Aorta (tissue), 5 donors: ENCODE data around the gene AQP9. TPM values are rescaled to one million over a fixed set of nuclear protein-coding genes. Genes with fewer than 3 reads are reported as not detected.

Source experiments
- ATAC-seq: fragments of 200-7000 bp; cut with Tn5 transposase; one replicate; pipeline ENCODE4 v1.9.1; 2022; ENCODE audit warnings: moderate library complexity; ENCODE audit not compliant: low FRiP score
- DNase-seq, 2 donors: peaks; one replicate each; pipeline ENCODE4 v3.0.0-alpha.2; 2020
- H3K27ac ChIP-seq, 2 donors: one replicate each; pipeline ENCODE4 v1.5.1; 2013; ENCODE audit warnings: low read length in 2 of 2, mild to moderate bottlenecking in 2 of 2, moderate library complexity in 2 of 2, control low read depth in 1 of 2, inconsistent platforms in 1 of 2, low read depth in 1 of 2
- H3K27me3 ChIP-seq, 2 donors: one replicate each; pipeline ENCODE4 v1.6.1; 2013; ENCODE audit warnings: control low read depth in 1 of 2, low read length in 1 of 2, mild to moderate bottlenecking in 1 of 2, moderate library complexity in 1 of 2; ENCODE audit not compliant: insufficient read depth in 2 of 2, control insufficient read depth in 1 of 2
- H3K36me3 ChIP-seq, 2 donors: one replicate each; pipeline ENCODE4 v1.6.1; 2013; ENCODE audit warnings: control low read depth in 1 of 2, low read length in 1 of 2, mild to moderate bottlenecking in 1 of 2; ENCODE audit not compliant: insufficient read depth in 2 of 2, control insufficient read depth in 1 of 2
- H3K4me1 ChIP-seq, 2 donors: one replicate each; pipeline ENCODE4 v1.6.1; 2013; ENCODE audit warnings: low read length in 2 of 2, control low read depth in 1 of 2, mild to moderate bottlenecking in 1 of 2, moderate library complexity in 1 of 2; ENCODE audit not compliant: insufficient read depth in 2 of 2, control insufficient read depth in 1 of 2
- H3K4me3 ChIP-seq, 2 donors: one replicate each; pipeline ENCODE4 v1.5.1; 2013; ENCODE audit warnings: low read length in 2 of 2, control low read depth in 1 of 2, mild to moderate bottlenecking in 1 of 2
- H3K9me3 ChIP-seq: one replicate; pipeline ENCODE4 v1.6.1; 2013; ENCODE audit warnings: mild to moderate bottlenecking, low read length; ENCODE audit not compliant: control insufficient read depth
- WGBS, 2 donors: extraction: QIAGEN DNeasy Blood & Tissue Kit; methylation state at CpG; one replicate each; pipeline ENCODE4 v1.1.7; 2013; 5-methylcytosine and 5-hydroxymethylcytosine counted together
- intact Hi-C, 2 donors: fragments of 100-400 bp; cut with DNase I; formaldehyde crosslinking; loops; one replicate each; pipeline versions ENCODE4 v1.14.2 to v1.15.0; 2022
- long read RNA-seq, 2 donors: library from polyadenylated mRNA; unstranded; transcript quantifications; one replicate each; pipeline ENCODE4 v2.0.0, GENCODE V29; 2020 to 2021
- polyA plus RNA-seq, 2 donors: library from polyadenylated mRNA; stranded (reverse); fragments of 200-250 nt; gene quantifications; one replicate each; pipeline ENCODE4 v1.2.3, GENCODE V29; 2013
- total RNA-seq, 2 donors: library from RNA; stranded (reverse); fragmentation: NEBNext Ultra II Directional; extraction: Animal tissue kit (Norgen Biotek cat#: 25700); gene quantifications; one replicate each; pipeline ENCODE4 v1.2.1, GENCODE V29; 2021
- donor health status: healthy with polysubstance abuse.
- donor health status: Bipolar disorder and iron deficiency.
- donor health status: DM: no; HTN: no; CAD: no.
- donor health status: DM: no; HTN: no; CAD: no.
- donor health status: DM: yes; HTN: yes; CAD: no.

Gene AQP9, protein sequence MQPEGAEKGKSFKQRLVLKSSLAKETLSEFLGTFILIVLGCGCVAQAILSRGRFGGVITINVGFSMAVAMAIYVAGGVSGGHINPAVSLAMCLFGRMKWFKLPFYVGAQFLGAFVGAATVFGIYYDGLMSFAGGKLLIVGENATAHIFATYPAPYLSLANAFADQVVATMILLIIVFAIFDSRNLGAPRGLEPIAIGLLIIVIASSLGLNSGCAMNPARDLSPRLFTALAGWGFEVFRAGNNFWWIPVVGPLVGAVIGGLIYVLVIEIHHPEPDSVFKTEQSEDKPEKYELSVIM
- 1 to 10 TPM; 2.6 to 7.9 TPM for total RNA-seq
- 1 to 10 TPM in 1 of 2 donors, under 1 TPM in 1; 0.59 to 2.8 TPM for polyA plus RNA-seq
- long read RNA-seq, donor 1, partial matches to known transcripts: 2 of 10 reads
- long read RNA-seq, donor 1, other reads (novel, unspliced or antisense): 5 of 10 reads
- long read RNA-seq, donor 2, partial matches to known transcripts: 3 of 5 reads
- long read RNA-seq, donor 2, other reads (novel, unspliced or antisense): 0 of 5 reads

DNA sequence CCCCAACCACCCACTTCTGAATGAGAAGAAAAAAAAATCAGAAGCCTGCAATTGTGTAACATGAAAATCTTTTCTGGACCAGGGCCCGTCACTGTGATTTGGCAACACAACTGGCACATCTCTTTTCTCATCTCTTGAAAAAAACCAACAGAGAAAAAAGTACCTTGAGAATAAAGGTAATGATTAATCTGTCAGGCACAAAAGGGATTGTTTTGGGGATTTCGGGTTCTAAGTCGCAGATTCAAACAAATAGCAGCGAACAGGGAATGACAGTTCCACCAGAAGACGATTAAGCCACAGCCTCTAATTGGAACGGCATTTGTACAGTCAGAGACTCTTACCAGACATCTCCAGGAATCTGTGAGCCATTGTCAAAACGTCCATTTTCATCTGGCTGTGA, at the start of gene AQP9:
TSS of gene AQP9 (plus strand) at position 276 of the 400 bp plus-strand sequence. CDS start 185 bp downstream, outside the sequence.
- WGBS, 2 donors: 86 to 87% methylated on average over 7 of the region's 7 CpGs
- no peak for ATAC-seq

DNA sequence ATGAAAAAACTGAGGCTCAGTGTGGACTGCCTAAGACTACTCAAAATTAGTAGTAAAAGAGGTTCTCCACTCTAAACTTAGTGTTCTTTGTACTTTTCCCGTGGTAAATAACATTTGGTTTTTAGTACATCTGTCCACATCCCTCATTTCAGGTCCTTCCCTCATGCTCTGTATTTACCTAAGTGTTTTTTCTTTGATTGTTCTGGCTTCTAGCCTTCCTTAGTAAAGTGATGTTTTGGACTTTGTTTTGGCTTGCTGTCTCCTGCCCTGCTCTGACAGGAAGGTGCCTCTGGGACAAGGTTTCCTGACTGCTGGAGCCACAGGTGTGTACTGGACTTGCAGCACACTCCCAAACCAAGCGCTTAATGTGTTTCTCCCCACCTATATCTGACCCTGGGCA, 42.8 kb upstream of the AQP9 start:
- DNase-seq (no peak), ATAC-seq (no peak)
- Histone ChIP-seq H3K4me3 (no peak overlapping the region), H3K27me3 (no peaks in the 10 kb centered on the region), H3K4me1 (no peaks in the 10 kb centered on the region), H3K27ac (no peak overlapping the region), H3K36me3 (no peaks in the 10 kb centered on the region), H3K9me3 (no peaks in the 10 kb centered on the region)
- intact Hi-C loops: no loop called here
- WGBS, 2 donors: 49 to 51% methylated on average over 2 of the region's 2 CpGs

More for the DNA sequence above, at the start of gene AQP9:
- H3K4me3 ChIP-seq: no peak within 1 kb of the TSS
- no peaks in the 10 kb centered on the region for H3K36me3 ChIP-seq
- H3K27ac ChIP-seq: no peak within 1 kb of the TSS
- intact Hi-C loops: no loop called here
- H3K27me3 ChIP-seq: no peaks in the 10 kb centered on the region
- H3K9me3 ChIP-seq: no peaks in the 10 kb centered on the region
- H3K4me1 ChIP-seq: no peaks in the 10 kb centered on the region
- DNase-seq: no peak

DNA sequence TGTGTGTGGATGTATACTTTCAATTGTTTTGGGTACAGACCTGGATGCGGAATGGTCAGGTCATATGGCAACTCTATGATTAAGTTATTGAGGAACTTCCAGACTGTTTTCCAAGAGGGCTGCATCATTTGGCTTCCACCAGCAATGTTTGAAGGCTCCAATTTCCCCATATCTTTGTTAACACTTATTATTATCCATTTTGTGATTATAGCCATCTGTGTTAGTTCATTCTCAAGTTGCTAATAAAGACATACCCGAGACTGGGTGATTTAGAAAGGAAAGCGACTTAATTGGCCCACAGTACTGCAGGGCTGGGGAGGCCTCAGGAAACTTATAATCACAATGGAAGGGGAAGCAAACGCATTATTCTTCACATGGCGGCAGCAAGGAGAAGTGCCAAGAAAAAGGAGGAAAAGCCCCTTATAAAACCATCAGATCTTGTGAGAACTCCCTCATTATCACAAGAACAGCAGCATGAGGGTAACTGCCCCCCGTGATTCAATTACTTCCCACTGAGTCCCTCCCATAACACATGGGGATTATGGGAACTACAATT, 41.6 kb upstream of the AQP9 start:
- Histone ChIP-seq H3K27me3 (no peaks in the 10 kb centered on the region), H3K36me3 (no peaks in the 10 kb centered on the region), H3K27ac (no peak overlapping the region), H3K9me3 (no peaks in the 10 kb centered on the region), H3K4me1 (no peaks in the 10 kb centered on the region), H3K4me3 (no peak overlapping the region)
- intact Hi-C loops: no loop called here
- ATAC-seq (no peak), DNase-seq (no peak)
- WGBS, 2 donors: 77 to 85% methylated on average over 6 of the region's 6 CpGs

DNA sequence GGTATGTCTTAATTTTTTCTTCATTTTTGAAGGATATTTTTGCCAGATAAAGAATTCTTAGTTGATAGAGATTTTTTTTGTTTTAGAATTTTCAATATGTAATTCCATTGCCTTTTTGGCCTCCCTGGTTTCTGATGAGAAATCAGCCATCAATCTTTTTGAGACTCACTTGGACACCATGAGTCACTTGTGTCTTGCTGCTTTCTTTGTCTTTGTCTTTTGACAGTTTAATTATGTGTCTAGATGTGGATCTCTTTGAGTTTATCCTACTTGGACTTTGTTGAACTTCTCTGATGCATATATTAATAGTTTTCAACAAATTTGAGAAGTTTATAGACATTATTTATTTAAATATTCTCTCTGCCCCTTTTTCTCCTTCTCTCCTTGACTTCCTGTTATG, 34.7 kb upstream of the AQP9 start:
- intact Hi-C loops: no loop called here
- no peak for ATAC-seq
- H3K4me1 ChIP-seq: no peaks in the 10 kb centered on the region
- H3K4me3 ChIP-seq: no peak overlapping the region
- no peaks in the 10 kb centered on the region for H3K36me3 ChIP-seq
- no peak for DNase-seq
- H3K9me3 ChIP-seq: peaks cover 1% of the 10 kb centered on the region
- H3K27me3 ChIP-seq: no peaks in the 10 kb centered on the region
- no peak overlapping the region for H3K27ac ChIP-seq

DNA sequence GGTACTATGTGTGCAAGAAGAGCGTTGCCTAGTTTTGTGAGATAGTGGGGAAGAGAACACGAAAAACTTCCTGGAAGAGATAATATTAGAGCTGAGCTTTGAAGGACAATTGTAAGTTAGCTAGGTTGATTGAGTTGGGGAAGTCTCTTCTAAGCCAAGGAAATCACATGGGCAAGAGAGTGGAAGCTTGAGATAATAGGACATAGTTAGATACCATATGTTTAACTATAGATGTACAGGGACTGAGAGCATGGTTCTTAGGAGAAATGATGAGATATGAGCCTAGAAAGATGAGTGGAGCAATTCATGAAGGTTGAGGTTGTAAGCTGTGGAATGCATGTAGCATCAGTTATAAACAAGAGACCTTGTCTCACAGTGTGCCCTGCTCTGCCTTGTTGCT, 30.1 kb upstream of the AQP9 start:
- peaks cover 1% of the 10 kb centered on the region for H3K9me3 ChIP-seq
- H3K27me3 ChIP-seq: peaks cover 0 to 4% of the 10 kb centered on the region in 2 donors
- H3K4me1 ChIP-seq: no peaks in the 10 kb centered on the region
- no peak overlapping the region for H3K27ac ChIP-seq
- no peak for DNase-seq
- H3K4me3 ChIP-seq: no peak overlapping the region
- 86 to 87% methylated on average over 2 of the region's 2 CpGs for WGBS, 2 donors
- ATAC-seq: no peak
- intact Hi-C loops: no loop called here
- H3K36me3 ChIP-seq: no peaks in the 10 kb centered on the region

DNA sequence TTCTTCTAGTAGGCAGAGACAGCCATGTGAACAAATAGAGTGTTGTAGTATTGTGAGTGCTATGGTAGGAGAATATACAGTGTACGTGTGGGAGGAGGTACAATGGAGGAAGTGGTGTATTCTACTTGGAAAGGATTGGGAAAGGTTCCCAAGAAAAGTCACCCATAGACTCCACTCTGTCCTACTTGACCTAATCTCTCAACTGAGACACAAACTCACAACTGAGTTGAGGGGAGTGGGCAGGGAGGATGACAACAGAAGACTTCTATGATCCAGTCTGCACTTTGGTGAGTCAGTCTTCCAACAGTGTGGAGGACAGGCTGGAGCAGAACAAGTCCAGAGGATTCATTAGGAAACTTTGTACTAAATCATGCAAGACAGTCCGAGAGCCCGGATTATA, 28.8 kb upstream of the AQP9 start:
- H3K4me3 ChIP-seq: no peak overlapping the region
- H3K9me3 ChIP-seq: peaks cover 1% of the 10 kb centered on the region
- H3K27ac ChIP-seq: no peak overlapping the region
- 81 to 91% methylated on average over 3 of the region's 3 CpGs for WGBS, 2 donors
- intact Hi-C loops: no loop called here
- H3K4me1 ChIP-seq: no peaks in the 10 kb centered on the region
- DNase-seq (no peak), ATAC-seq (no peak)
- H3K36me3 ChIP-seq: no peaks in the 10 kb centered on the region
- peaks cover 0 to 4% of the 10 kb centered on the region in 2 donors for H3K27me3 ChIP-seq

DNA sequence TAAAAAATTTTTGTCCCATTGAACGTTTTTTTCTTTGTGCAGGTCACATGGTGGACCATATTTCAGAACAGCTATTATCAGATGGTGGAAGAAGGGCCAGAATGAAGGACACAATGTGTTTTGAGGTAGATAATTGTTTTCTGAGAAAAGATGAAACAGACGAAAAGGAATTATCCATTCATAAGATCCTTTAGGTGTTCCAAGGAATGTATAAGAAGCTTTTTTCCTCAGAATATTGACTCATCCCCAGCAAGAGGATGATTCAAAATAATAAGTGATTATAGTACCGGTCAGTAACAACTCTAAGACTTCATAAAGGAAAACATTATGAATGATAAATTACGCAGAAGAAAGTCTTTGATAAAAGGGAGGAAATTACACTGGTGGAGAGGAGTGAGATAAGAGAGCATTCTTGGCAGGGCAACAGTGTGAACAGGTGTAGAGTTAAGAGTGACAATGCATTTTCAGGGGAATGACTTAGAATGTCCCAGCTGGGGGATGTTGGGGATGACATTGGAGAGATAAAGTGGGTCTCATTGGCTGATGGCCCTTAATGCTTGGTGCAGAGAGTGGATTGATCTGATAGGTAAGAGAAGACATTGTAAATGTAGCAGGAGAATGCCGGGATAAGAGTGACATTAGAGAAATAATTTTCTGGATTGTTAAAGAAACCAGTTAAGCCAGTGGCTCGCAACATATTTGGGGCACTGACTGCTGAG, 27.0 kb upstream of the AQP9 start:
- Histone ChIP-seq H3K4me3 (no peak overlapping the region), H3K27me3 (peaks cover 0 to 4% of the 10 kb centered on the region in 2 donors), H3K27ac (no peak overlapping the region), H3K9me3 (peaks cover 1% of the 10 kb centered on the region), H3K36me3 (no peaks in the 10 kb centered on the region), H3K4me1 (no peaks in the 10 kb centered on the region)
- intact Hi-C loops: no loop called here
- DNase-seq: no peak
- no peak for ATAC-seq
- 68 to 70% methylated on average over 6 of the region's 6 CpGs for WGBS, 2 donors

DNA sequence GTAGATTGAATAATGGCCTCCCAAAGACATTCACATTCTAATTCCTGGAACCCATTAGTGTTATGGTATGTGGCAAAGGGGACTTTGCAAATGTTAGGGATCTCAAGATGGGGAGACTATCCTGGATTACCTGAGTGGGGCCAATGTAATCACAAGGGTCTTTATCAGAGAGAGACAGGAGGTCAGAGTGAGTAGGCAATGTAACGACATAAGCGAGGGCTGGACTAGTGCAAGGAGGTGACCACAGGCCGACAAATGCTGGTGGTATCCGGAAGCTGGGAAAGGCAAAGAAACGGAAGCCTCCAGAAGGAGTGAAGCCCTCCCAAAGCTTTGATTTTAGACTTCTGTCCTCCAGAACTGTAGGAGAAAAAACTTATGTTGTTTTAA, 26.5 kb upstream of the AQP9 start:
- 94 to 96% methylated on average over 5 of the region's 5 CpGs for WGBS, 2 donors
- intact Hi-C loops: no loop called here

More for the DNA sequence above, 26.5 kb upstream of the AQP9 start:
- H3K4me1 ChIP-seq: no peaks in the 10 kb centered on the region
- no peak overlapping the region for H3K27ac ChIP-seq
- peaks cover 1% of the 10 kb centered on the region for H3K9me3 ChIP-seq
- no peaks in the 10 kb centered on the region for H3K36me3 ChIP-seq
- ATAC-seq (no peak), DNase-seq (no peak)
- peaks cover 0 to 4% of the 10 kb centered on the region in 2 donors for H3K27me3 ChIP-seq
- H3K4me3 ChIP-seq: no peak overlapping the region
